H1 (cell line): ENCODE measurements around the gene HSDL2. TPM values are rescaled to one million over a fixed set of nuclear protein-coding genes. Genes with fewer than 3 reads are reported as not detected.

ENCODE experiments used
- CTCF ChIA-PET: fragments of 300-600 bp; sonication (Branson Sonifier 250); formaldehyde crosslinking; loops from one replicate; lab custom pipeline; 2021; ENCODE audit not compliant: partially characterized antibody; lab: Charles Lee
- POLR2A ChIA-PET: fragments of 300-600 bp; sonication (Branson Sonifier 250); formaldehyde crosslinking; loops from one replicate; lab custom pipeline; 2021; ENCODE audit warnings: inconsistent platforms; ENCODE audit not compliant: partially characterized antibody; lab: Charles Lee
- DNase-seq, 2 experiments: peaks; one replicate each; pipeline versions ENCODE4 v3.0.0 to v3.0.0-alpha.2; 2010 to 2022; ENCODE audit warnings: low spot score in 2 of 2, low read depth in 1 of 2, mixed read lengths in 1 of 2
- FAIRE-seq: peaks from 2 replicates; lab custom pipeline; 2011; peaks lifted over from hg19 to GRCh38; lab: Jason Lieb, UNC
- H2AFZ ChIP-seq: 2 replicates; pipeline ENCODE4 v1.8.1; 2012; ENCODE audit warnings: low read length, inconsistent platforms
- H2AK5ac ChIP-seq: 2 replicates; pipeline ENCODE4 v1.6.1; 2013; ENCODE audit warnings: low read depth, low read length
- H2BK120ac ChIP-seq: replicated peaks from 2 replicates; pipeline ENCODE3; 2013; ENCODE audit warnings: low read depth, low read length, inconsistent platforms
- H2BK12ac ChIP-seq: 2 replicates; pipeline ENCODE4 v1.6.1; 2013; ENCODE audit warnings: low read depth, low read length
- H2BK15ac ChIP-seq: 2 replicates; pipeline ENCODE4 v1.6.1; 2013; ENCODE audit warnings: low read length
- H2BK20ac ChIP-seq: 2 replicates; pipeline ENCODE4 v1.6.1; 2013; ENCODE audit warnings: low read length
- H2BK5ac ChIP-seq: 2 replicates; pipeline ENCODE4 v1.6.1; 2013; ENCODE audit warnings: low read depth, low read length
- H3K14ac ChIP-seq: 2 replicates; pipeline ENCODE4 v1.6.1; 2013; ENCODE audit warnings: inconsistent platforms; ENCODE audit not compliant: insufficient read length
- H3K18ac ChIP-seq: 2 replicates; pipeline ENCODE4 v1.6.1; 2013; ENCODE audit warnings: low read length; ENCODE audit errors: extremely low read depth
- H3K23ac ChIP-seq: 2 replicates; pipeline ENCODE4 v1.6.1; 2013; ENCODE audit warnings: inconsistent platforms; ENCODE audit not compliant: insufficient read length
- H3K23me2 ChIP-seq: 2 replicates; pipeline ENCODE4 v1.6.1; 2013; ENCODE audit warnings: low read depth, low read length
- H3K27ac ChIP-seq: 2 replicates; pipeline ENCODE4 v1.6.1; 2011; ENCODE audit warnings: low read depth, low read length, inconsistent platforms
- H3K27me3 ChIP-seq, 4 experiments: replicated peaks in 1 of 4; 1 replicate in 1 of 4; 2 replicates in 3 of 4; pipeline versions ENCODE4 v1.6.1 to v1.8.1; 2011 to 2013; ENCODE audit warnings: low read length in 3 of 4, mild to moderate bottlenecking in 3 of 4, inconsistent platforms in 2 of 4, mixed read lengths in 2 of 4, moderate library complexity in 1 of 4; ENCODE audit not compliant: control insufficient read depth in 3 of 4, insufficient read depth in 3 of 4; ENCODE audit errors: extremely low read depth in 1 of 4
- H3K36me3 ChIP-seq, 4 experiments: 2 replicates each; pipeline versions ENCODE4 v1.6.1 to v1.8.1; 2011 to 2013; ENCODE audit warnings: mild to moderate bottlenecking in 4 of 4, low read length in 3 of 4, moderate library complexity in 2 of 4, control low read depth in 1 of 4, inconsistent platforms in 1 of 4; ENCODE audit not compliant: insufficient read depth in 4 of 4, control insufficient read depth in 2 of 4
- H3K4ac ChIP-seq: replicated peaks from 2 replicates; pipeline ENCODE3; 2013; ENCODE audit warnings: low read length, low read depth, mixed read lengths, inconsistent platforms; ENCODE audit not compliant: insufficient read length
- H3K4me1 ChIP-seq, 4 experiments: replicated peaks in 1 of 4; 1 replicate in 1 of 4; 2 replicates in 3 of 4; pipeline versions ENCODE4 v1.6.1 to v1.8.1; 2011 to 2013; ENCODE audit warnings: low read length in 3 of 4, inconsistent platforms in 2 of 4, mixed read lengths in 1 of 4; ENCODE audit not compliant: insufficient read depth in 4 of 4, control insufficient read depth in 3 of 4
- H3K4me2 ChIP-seq, 2 experiments: 2 replicates each; pipeline versions ENCODE4 v1.6.1 to v1.8.1; 2011 to 2013; ENCODE audit warnings: low read depth in 2 of 2, low read length in 2 of 2, control low read depth in 1 of 2, inconsistent platforms in 1 of 2, mild to moderate bottlenecking in 1 of 2; ENCODE audit not compliant: insufficient read depth in 1 of 2
- H3K4me3 ChIP-seq, 4 experiments: fragments of 200-600, 300-600 bp in 1 of 4; sonication (generic), shearing (Covaris generic), sonication (Bioruptor Twin) in 1 of 4; 2 replicates each; pipeline versions ENCODE4 v1.5.1 to v1.8.1; 2011 to 2016; ENCODE audit warnings: low read length in 4 of 4, low read depth in 3 of 4, control low read depth in 2 of 4, inconsistent platforms in 2 of 4, mild to moderate bottlenecking in 2 of 4, mixed read lengths in 1 of 4, moderate library complexity in 1 of 4; ENCODE audit not compliant: insufficient read depth in 2 of 4; ENCODE audit errors: extremely low read depth in 1 of 4
- H3K56ac ChIP-seq: replicated peaks from 2 replicates; pipeline ENCODE3; 2013; ENCODE audit warnings: low read depth, mild to moderate bottlenecking, mixed read lengths, low read length, inconsistent platforms; ENCODE audit not compliant: insufficient read length
- H3K79me1 ChIP-seq: 2 replicates; pipeline ENCODE4 v1.6.1; 2013; ENCODE audit warnings: low read depth, low read length, control low read depth
- H3K79me2 ChIP-seq, 2 experiments: 2 replicates each; pipeline versions ENCODE4 v1.6.1 to v1.8.1; 2012 to 2013; ENCODE audit warnings: low read length in 2 of 2, mild to moderate bottlenecking in 2 of 2, inconsistent platforms in 1 of 2; ENCODE audit not compliant: insufficient read depth in 2 of 2, control insufficient read depth in 1 of 2
- H3K9ac ChIP-seq, 4 experiments: replicated peaks in 1 of 4; 1 replicate in 1 of 4; 2 replicates in 3 of 4; pipeline versions ENCODE4 v1.6.1 to v1.8.1; 2011 to 2013; ENCODE audit warnings: low read depth in 3 of 4, low read length in 3 of 4, control low read depth in 2 of 4, mild to moderate bottlenecking in 2 of 4, moderate library complexity in 2 of 4, inconsistent platforms in 1 of 4; ENCODE audit errors: extremely low read depth in 1 of 4
- H3K9me3 ChIP-seq, 2 experiments: 2 replicates each; pipeline versions ENCODE4 v1.6.1 to v1.8.1; 2012 to 2013; ENCODE audit warnings: mild to moderate bottlenecking in 2 of 2, moderate library complexity in 2 of 2, control low read depth in 1 of 2, inconsistent platforms in 1 of 2, low read depth in 1 of 2, low read length in 1 of 2, mixed read lengths in 1 of 2; ENCODE audit not compliant: insufficient read depth in 2 of 2
- H4K20me1 ChIP-seq, 2 experiments: replicated peaks in 1 of 2; 2 replicates each; pipeline versions ENCODE3 to v1.8.1; 2011 to 2013; ENCODE audit warnings: inconsistent platforms in 2 of 2, low read length in 2 of 2, mild to moderate bottlenecking in 1 of 2; ENCODE audit not compliant: insufficient read depth in 2 of 2, control insufficient read depth in 1 of 2
- H4K5ac ChIP-seq: 2 replicates; pipeline ENCODE4 v1.6.1; 2013; ENCODE audit warnings: low read length, low read depth, mixed read lengths, inconsistent platforms; ENCODE audit not compliant: insufficient read length
- H4K8ac ChIP-seq: 2 replicates; pipeline ENCODE4 v1.8.0; 2013; ENCODE audit warnings: mild to moderate bottlenecking, moderate library complexity, low read length, inconsistent platforms; ENCODE audit not compliant: insufficient read depth; ENCODE audit errors: extremely low read depth
- H4K91ac ChIP-seq: replicated peaks from 2 replicates; pipeline ENCODE3; 2013; ENCODE audit warnings: low read length, mixed read lengths, inconsistent platforms; ENCODE audit not compliant: insufficient read length
- ASH2L ChIP-seq: fragments of 200-600, 300-600 bp; sonication (generic); IDR thresholded peaks from one replicate; pipeline ENCODE4 v1.7.1; 2017; ENCODE audit warnings: low read length
- ATF2 ChIP-seq: IDR thresholded peaks from 2 replicates; pipeline ENCODE4 v1.6.1; 2012; ENCODE audit warnings: low read length, inconsistent platforms
- EGR1 ChIP-seq: IDR thresholded peaks from 2 replicates; pipeline ENCODE4 v1.6.1; 2011; ENCODE audit warnings: low read depth, low read length, borderline replicate concordance
- EZH2 ChIP-seq: fragments of 200-600 bp; sonication (generic); IDR thresholded peaks from 2 replicates; pipeline ENCODE4 v1.7.1; 2012; ENCODE audit warnings: low read depth, mild to moderate bottlenecking, moderate library complexity, low read length, inconsistent platforms; ENCODE audit not compliant: severe bottlenecking
- FOSL1 ChIP-seq: IDR thresholded peaks from 2 replicates; pipeline ENCODE4 v1.6.1; 2011; ENCODE audit warnings: mild to moderate bottlenecking, low read depth, low read length, moderate library complexity; ENCODE audit not compliant: insufficient read depth
- GTF2F1 ChIP-seq: IDR thresholded peaks from 2 replicates; pipeline ENCODE4 v1.6.1; 2012; ENCODE audit warnings: low read depth, low read length, improper control_type of control experiment, borderline replicate concordance
- JUND ChIP-seq: IDR thresholded peaks from 2 replicates; pipeline ENCODE4 v1.6.1; 2011; ENCODE audit warnings: mild to moderate bottlenecking, improper control_type of control experiment, low read length
- KDM1A ChIP-seq: fragments of 200-600, 300-600 bp; sonication (generic); IDR thresholded peaks from 2 replicates; pipeline ENCODE4 v1.7.1; 2016; ENCODE audit warnings: mild to moderate bottlenecking, low read length, borderline replicate concordance
- POLR2A ChIP-seq, 2 experiments: IDR thresholded peaks; 1 replicate in 1 of 2; 2 replicates in 1 of 2; pipeline ENCODE4 v1.6.1; 2011; ENCODE audit warnings: low read depth in 2 of 2, low read length in 2 of 2, mild to moderate bottlenecking in 2 of 2; ENCODE audit errors: control extremely low read depth in 1 of 2
- RAD21 ChIP-seq, 2 experiments: IDR thresholded peaks in 1 of 2; conservative IDR thresholded peaks in 1 of 2; 2 replicates each; pipeline ENCODE4 v1.6.1; 2011; ENCODE audit warnings: low read depth in 2 of 2, low read length in 2 of 2, improper control_type of control experiment in 1 of 2, inconsistent platforms in 1 of 2, mild to moderate bottlenecking in 1 of 2, moderate library complexity in 1 of 2
- SIRT6 ChIP-seq: IDR thresholded peaks from one replicate; pipeline ENCODE4 v1.7.1; 2012; ENCODE audit warnings: low read length, inconsistent platforms
- SIX5 ChIP-seq: IDR thresholded peaks from 2 replicates; pipeline ENCODE4 v1.6.1; 2011; ENCODE audit warnings: mild to moderate bottlenecking, low read depth, low read length
- SP1 ChIP-seq: IDR thresholded peaks from 2 replicates; pipeline ENCODE4 v1.6.1; 2011; ENCODE audit warnings: low read depth, low read length
- SUZ12 ChIP-seq: fragments of 200-600 bp; sonication (generic); IDR thresholded peaks from 2 replicates; pipeline ENCODE4 v1.6.1; 2012; ENCODE audit warnings: mild to moderate bottlenecking, inconsistent platforms, low read length, moderate library complexity, mixed read lengths
- TCF12 ChIP-seq: IDR thresholded peaks from 2 replicates; pipeline ENCODE4 v1.6.1; 2011; ENCODE audit warnings: low read depth, mild to moderate bottlenecking, low read length
- polyA plus RNA-seq, 7 experiments: library from polyadenylated mRNA; depleted of rRNA in 3 of 7; stranded (reverse) in 5 of 7; unstranded in 2 of 7; fragments of >200 nt in 5 of 7; fragments of 200-250 nt in 2 of 7; gene quantifications; 1 replicate in 5 of 7; 2 replicates in 1 of 7; 4 replicates in 1 of 7; pipeline versions ENCODE4 v1.2.1 to v1.2.3, GENCODE V29; 2011 to 2013; ENCODE audit warnings: missing spikeins in 2 of 7, mixed read lengths in 2 of 7
- total RNA-seq: library from RNA; stranded (reverse); fragmentation: NEBNext Ultra II Directional; extraction: Animal tissue kit (Norgen Biotek cat#: 25700); gene quantifications from 2 replicates; pipeline ENCODE4 v1.2.1, GENCODE V29; 2021

The HSDL2 gene
- total and polyA plus RNA-seq, 2 of the 8 experiments (the other 6 are each of a cell fraction or from before 2014, with no cell fraction given): 6.6 to 15.4 TPM

GRCh38 chr9:112479221-112479620, 99.3 kb downstream of the HSDL2 start:
- Histone ChIP-seq H3K36me3 (no peaks in the 10 kb centered on the region; a peak in 1 of 8 replicates), H2BK12ac (no peak overlapping the region), H2BK5ac (no peak overlapping the region), H4K8ac (no peak overlapping the region), H3K14ac (no peak overlapping the region), H3K4me1 (no peaks in the 10 kb centered on the region), H3K4me2 (no peak overlapping the region), H3K27me3 (no peaks in the 10 kb centered on the region), H3K18ac (no peak overlapping the region), H2BK20ac (no peak overlapping the region), H2AK5ac (no peak overlapping the region), H3K27ac (no peak overlapping the region), H3K4ac (no peak overlapping the region), H3K23ac (no peak overlapping the region), H3K9ac (no peak overlapping the region), H3K4me3 (no peak overlapping the region), H4K5ac (no peak overlapping the region), H3K23me2 (peaks cover 2% of the 10 kb centered on the region; the same call in 1 of the 2 replicates), H2BK15ac (no peak overlapping the region), H4K91ac (no peak overlapping the region), H2BK120ac (no peak overlapping the region), H3K56ac (no peak overlapping the region), H3K79me1 (no peaks in the 10 kb centered on the region), H3K79me2 (no peaks in the 10 kb centered on the region), H4K20me1 (no peaks in the 10 kb centered on the region), H3K9me3 (peaks cover 0 to 3% of the 10 kb centered on the region in 2 experiments; a peak in 1 of 4 replicates), H2AFZ (no peak overlapping the region)
- no peak for DNase-seq
- FAIRE-seq: no peak
- ChIA-PET POLR2A (no interaction called here), CTCF (no interaction called here)
- TF ChIP-seq SIX5 (no peak), EZH2 (no peak), ATF2 (no peak), FOSL1 (no peak), RAD21 (IDR thresholded peaks at IDR 0.05 in 1 of 2, conservative IDR thresholded peaks at IDR 0.05 in 1 of 2; ENCODE audit: low read depth in 2 of 2, low read length in 2 of 2) (no peak), SIRT6 (no peak), TCF12 (no peak), JUND (no peak), GTF2F1 (no peak), KDM1A (no peak), EGR1 (no peak), POLR2A (IDR thresholded peaks at IDR 0.05; ENCODE audit: control extremely low read depth in 1 of 2, low read depth in 2 of 2, low read length in 2 of 2) (no peak), SP1 (no peak), SUZ12 (no peak), ASH2L (no peak)
